GM12878 (cell line): ENCODE results near the gene ANK2. TPM values are rescaled to one million over a fixed set of nuclear protein-coding genes. Genes with fewer than 3 reads are reported as not detected.

Experiments
- ATAC-seq: fragments of 200-7000 bp; cut with Tn5 transposase; 3 replicates; pipeline ENCODE4 v1.9.1; 2020; ENCODE audit warnings: mild to moderate bottlenecking, moderate library complexity
- BruUV-seq: library from RNA; stranded (reverse); fragments of 400-500 nt; replicated peaks from 2 replicates; lab custom pipeline; 2021; lab: Mats Ljungman, UMichigan
- CTCF ChIA-PET: fragments of 300-600 bp; sonication (Branson Sonifier 250); formaldehyde crosslinking; extraction: SDS; loops from one replicate; lab custom pipeline; 2021; ENCODE audit warnings: inconsistent platforms; lab: Yijun Ruan, JAX
- POLR2A ChIA-PET: fragments of 350-600 bp; formaldehyde crosslinking; extraction: SDS; loops from one replicate; lab custom pipeline; 2021; ENCODE audit warnings: inconsistent platforms; lab: Charles Lee
- RAD21 ChIA-PET: fragments of 300-600 bp; sonication (Branson Sonifier 250); formaldehyde crosslinking; loops from one replicate; lab custom pipeline; 2023; ENCODE audit warnings: antibody characterized with exemption; ENCODE audit not compliant: unreplicated experiment; lab: Charles Lee
- SMC1A ChIA-PET: fragments of 300-600 bp; sonication (Branson Sonifier 250); formaldehyde crosslinking; loops from one replicate; lab custom pipeline; 2023; ENCODE audit not compliant: unreplicated experiment, uncharacterized antibody; lab: Charles Lee
- DNase-seq: peaks from one replicate; pipeline ENCODE4 v3.0.0-alpha.2; 2011; ENCODE audit warnings: low read depth, low spot score
- FAIRE-seq: peaks from 3 replicates; lab custom pipeline; 2011; peaks lifted over from hg19 to GRCh38; lab: Jason Lieb, UNC
- H2AFZ ChIP-seq: 2 replicates; pipeline ENCODE4 v1.6.0; 2011; ENCODE audit warnings: low read depth, low read length, control low read depth; ENCODE audit not compliant: control insufficient read depth
- H3K27ac ChIP-seq: 2 replicates; pipeline ENCODE4 v1.5.1; 2011; ENCODE audit warnings: control low read depth; ENCODE audit not compliant: control insufficient read depth, insufficient read depth
- H3K27me3 ChIP-seq, 2 experiments: replicated peaks in 1 of 2; 2 replicates each; pipeline versions ENCODE4 v1.6.0 to v1.6.1; 2011; ENCODE audit warnings: low read length in 1 of 2; ENCODE audit not compliant: control insufficient read depth in 2 of 2, insufficient read depth in 2 of 2
- H3K36me3 ChIP-seq, 2 experiments: 2 replicates each; pipeline ENCODE4 v1.5.1; 2011; ENCODE audit warnings: low read length in 1 of 2; ENCODE audit not compliant: control insufficient read depth in 2 of 2, insufficient read depth in 2 of 2
- H3K4me1 ChIP-seq: 2 replicates; pipeline ENCODE4 v1.6.1; 2011; ENCODE audit warnings: mild to moderate bottlenecking, low read length, moderate library complexity, mixed read lengths; ENCODE audit not compliant: control insufficient read depth, insufficient read depth
- H3K4me2 ChIP-seq: 2 replicates; pipeline ENCODE4 v1.6.0; 2011; ENCODE audit warnings: control low read depth; ENCODE audit not compliant: control insufficient read depth, insufficient read depth
- H3K4me3 ChIP-seq: fragments of 200-600 bp; sonication (generic); 2 replicates; pipeline ENCODE4 v1.5.1; 2016
- H3K79me2 ChIP-seq: 2 replicates; pipeline ENCODE4 v1.6.0; 2011; ENCODE audit warnings: low read length; ENCODE audit not compliant: control insufficient read depth, insufficient read depth
- H3K9ac ChIP-seq: 2 replicates; pipeline ENCODE4 v1.8.0; 2011; ENCODE audit warnings: low read length, control low read depth, mixed read lengths; ENCODE audit not compliant: control insufficient read depth, insufficient read depth
- H3K9me3 ChIP-seq: replicated peaks from 3 replicates; pipeline ENCODE4 v1.5.1; 2011; ENCODE audit warnings: mild to moderate bottlenecking, low read length; ENCODE audit not compliant: control insufficient read depth, insufficient read depth
- H4K20me1 ChIP-seq: 2 replicates; pipeline ENCODE4 v1.6.0; 2011; ENCODE audit not compliant: control insufficient read depth, insufficient read depth
- CBX3 ChIP-seq: fragments of 200-600 bp; sonication (generic); IDR thresholded peaks from 2 replicates; pipeline ENCODE4 v1.6.1; 2016; ENCODE audit warnings: low read depth, borderline replicate concordance
- EED ChIP-seq: sonication (generic); IDR thresholded peaks from 2 replicates; pipeline ENCODE4 v1.6.1; 2016; ENCODE audit warnings: antibody characterized with exemption, low read depth
- KAT2A ChIP-seq: conservative IDR thresholded peaks from 2 replicates; pipeline ENCODE4 v1.6.1; 2011; ENCODE audit warnings: low read depth, low read length; ENCODE audit not compliant: control insufficient read depth
- MEF2B ChIP-seq: fragments of 450-650 bp; IDR thresholded peaks from 2 replicates; pipeline ENCODE4 v1.6.1; 2018; ENCODE audit warnings: mild to moderate bottlenecking, moderate library complexity; ENCODE audit not compliant: partially characterized antibody, poor library complexity, severe bottlenecking
- NRF1 ChIP-seq: conservative IDR thresholded peaks from 2 replicates; pipeline ENCODE4 v1.6.1; 2011; ENCODE audit warnings: mild to moderate bottlenecking, low read depth, low read length, improper control_type of control experiment
- POLR2AphosphoS5 ChIP-seq: IDR thresholded peaks from 2 replicates; pipeline ENCODE4 v1.6.1; 2011; ENCODE audit warnings: mild to moderate bottlenecking, low read length, inconsistent platforms
- SUPT20H ChIP-seq: IDR thresholded peaks from 2 replicates; pipeline ENCODE4 v1.6.1; 2011; ENCODE audit warnings: low read depth, mild to moderate bottlenecking, low read length, moderate library complexity, borderline replicate concordance; ENCODE audit not compliant: control insufficient read depth
- ZSCAN29 ChIP-seq: fragments of 450-650 bp; IDR thresholded peaks from 2 replicates; pipeline ENCODE4 v1.6.1; 2017; ENCODE audit warnings: mild to moderate bottlenecking, moderate library complexity
- WGBS: methylation state at CpG from one replicate; pipeline ENCODE4 v1.1.6; 2016; ENCODE audit warnings: low lambda C conversion rate; ENCODE audit not compliant: insufficient replicate concordance, insufficient coverage; ENCODE audit errors: missing lambda C conversion rate; 5-methylcytosine and 5-hydroxymethylcytosine counted together
- in situ Hi-C: fragments of 300-500 bp; cut with MboI; formaldehyde crosslinking; loops from 9 replicates; pipeline ENCODE4 v1.14.3; 2018; ENCODE audit warnings: mixed read lengths
- intact Hi-C: fragments of 100-400 bp; cut with micrococcal nuclease; formaldehyde crosslinking; loops from one replicate; pipeline ENCODE4 v1.14.2; 2022; ENCODE audit not compliant: unreplicated experiment
- polyA plus RNA-seq, 11 experiments: library from polyadenylated mRNA; depleted of rRNA in 4 of 11; unstranded in 6 of 11; stranded (reverse) in 5 of 11; fragments of >200 nt; fragmentation: Nextera tagmentation in 4 of 11; fragmentation: Illumina TruSeq in 1 of 11; extraction: Ambion mirVana in 4 of 11; extraction: Trizol in 1 of 11; gene quantifications; 1 replicate in 1 of 11; 2 replicates in 10 of 11; pipeline versions ENCODE4 v1.2.1 to v1.2.3, GENCODE V29; 2011 to 2016; ENCODE audit warnings: inconsistent platforms in 2 of 11, missing spikeins in 2 of 11, low read depth in 1 of 11
- total RNA-seq, 4 experiments: library from RNA; depleted of rRNA in 3 of 4; stranded (reverse); fragments of >200 nt in 3 of 4; fragmentation: Illumina TruSeq in 1 of 4; extraction: Trizol in 1 of 4; gene quantifications; 2 replicates each; pipeline versions ENCODE4 v1.2.1 to v1.2.3, GENCODE V29; 2013 to 2021
- TF ChIP-seq, protein P1 (sequence below): fragments of 450-650 bp; IDR thresholded peaks from 2 replicates; pipeline ENCODE4 v1.6.1; 2018; ENCODE audit warnings: borderline replicate concordance, mild to moderate bottlenecking; ENCODE audit not compliant: partially characterized antibody
- TF ChIP-seq, protein P2 (sequence below): IDR thresholded peaks from 2 replicates; pipeline ENCODE4 v1.6.1; 2012; ENCODE audit warnings: low read depth, low read length, improper control_type of control experiment

ANK2 gene
- total and polyA plus RNA-seq, 10 of the 15 experiments (the other 5 are each of a cell fraction or from before 2014, with no cell fraction given) = 1.6 to 13.0 (median 4.1) TPM

DNA sequence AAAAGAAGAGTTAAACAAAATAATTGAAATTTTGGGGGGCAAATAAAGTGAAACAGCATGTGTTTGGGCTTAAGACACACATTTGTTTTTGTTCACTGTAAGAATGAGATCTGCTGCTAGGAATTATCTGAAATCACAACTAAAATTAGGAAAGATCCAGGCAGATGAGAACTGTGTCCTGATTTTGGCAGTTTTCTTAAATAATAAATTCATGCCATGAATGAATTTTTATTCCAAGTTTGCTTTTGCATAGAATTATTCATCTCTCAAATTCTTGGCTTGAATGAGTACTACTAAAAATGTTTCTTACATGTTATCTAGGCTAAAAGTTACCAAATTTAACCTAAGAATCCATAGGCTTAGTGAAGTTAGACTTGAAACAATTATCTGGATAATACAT lies 321.7 kb downstream of the ANK2 start:
- in situ Hi-C loops = no loop called here
- CTCF ChIA-PET = no interaction called here

DNA sequence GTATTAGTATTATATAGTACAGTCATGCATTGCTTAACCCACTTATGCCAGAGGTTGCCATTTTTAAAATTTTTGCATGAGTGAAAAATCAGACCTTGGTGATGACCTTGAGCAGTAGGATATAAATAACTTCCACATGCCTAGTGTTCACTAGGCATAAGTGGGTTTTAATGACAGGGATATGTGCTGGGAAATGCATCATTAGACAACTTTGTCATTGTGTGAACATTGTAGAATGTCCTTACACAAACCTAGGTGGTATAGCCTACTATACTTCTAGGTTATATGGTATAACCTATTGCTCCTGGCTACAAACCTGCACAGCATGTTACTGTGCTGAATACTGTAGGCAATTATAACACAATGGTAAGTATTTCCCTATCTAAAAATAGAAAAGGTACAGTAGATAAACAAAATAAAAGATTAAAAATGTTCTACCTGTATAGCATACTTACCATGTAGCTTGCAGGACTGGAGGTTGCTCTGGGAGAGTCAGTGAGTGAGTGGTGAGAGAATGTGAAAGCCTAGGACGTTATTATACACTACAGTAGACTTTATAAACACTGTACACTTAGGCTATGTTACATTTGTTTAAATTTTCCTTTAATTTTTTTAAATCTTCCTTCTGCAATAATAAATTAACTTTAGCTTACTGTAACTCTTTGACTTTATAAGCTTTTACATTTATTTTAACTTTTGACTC lies 326.7 kb downstream of the ANK2 start:
- POLR2A ChIA-PET = interaction anchor here (0.6 to 0.7 kb wide), 5 partner anchors 19 to 302 kb away, joined by 3 to 7 read pairs (median 6); no protein-coding TSS in a partner anchor
- SMC1A ChIA-PET = interaction anchor here (1.0 kb wide), 1 partner anchor 14 kb away, joined by 4 read pairs; no protein-coding TSS in a partner anchor
- 31% methylated on average over 1 of the region's 1 CpG for WGBS
- ATAC-seq (no peak), DNase-seq (no peak), FAIRE-seq (no peak)
- Histone ChIP-seq H3K4me3 (no peak overlapping the region), H2AFZ (no peak overlapping the region), H3K27ac (no peak overlapping the region), H3K4me2 (no peak overlapping the region), H3K9me3 (no peaks in the 10 kb centered on the region), H3K9ac (no peak overlapping the region), H3K27me3 (no peaks in the 10 kb centered on the region), H4K20me1 (no peaks in the 10 kb centered on the region), H3K79me2 (no peaks in the 10 kb centered on the region), H3K4me1 (no peaks in the 10 kb centered on the region), H3K36me3 (no peaks in the 10 kb centered on the region)
- in situ Hi-C loops (loop anchor here (25.0 kb wide), 1 partner anchor 1311 kb away; no protein-coding TSS in a partner anchor), intact Hi-C loops (no loop called here)
- RAD21 ChIA-PET = interaction anchor here (0.7 kb wide), 1 partner anchor 22 kb away, joined by 4 read pairs; no protein-coding TSS in a partner anchor
- CTCF ChIA-PET = no interaction called here
- no TSS peak for BruUV-seq
- TF ChIP-seq KAT2A = no peak
- TF ChIP-seq, protein P1, sequence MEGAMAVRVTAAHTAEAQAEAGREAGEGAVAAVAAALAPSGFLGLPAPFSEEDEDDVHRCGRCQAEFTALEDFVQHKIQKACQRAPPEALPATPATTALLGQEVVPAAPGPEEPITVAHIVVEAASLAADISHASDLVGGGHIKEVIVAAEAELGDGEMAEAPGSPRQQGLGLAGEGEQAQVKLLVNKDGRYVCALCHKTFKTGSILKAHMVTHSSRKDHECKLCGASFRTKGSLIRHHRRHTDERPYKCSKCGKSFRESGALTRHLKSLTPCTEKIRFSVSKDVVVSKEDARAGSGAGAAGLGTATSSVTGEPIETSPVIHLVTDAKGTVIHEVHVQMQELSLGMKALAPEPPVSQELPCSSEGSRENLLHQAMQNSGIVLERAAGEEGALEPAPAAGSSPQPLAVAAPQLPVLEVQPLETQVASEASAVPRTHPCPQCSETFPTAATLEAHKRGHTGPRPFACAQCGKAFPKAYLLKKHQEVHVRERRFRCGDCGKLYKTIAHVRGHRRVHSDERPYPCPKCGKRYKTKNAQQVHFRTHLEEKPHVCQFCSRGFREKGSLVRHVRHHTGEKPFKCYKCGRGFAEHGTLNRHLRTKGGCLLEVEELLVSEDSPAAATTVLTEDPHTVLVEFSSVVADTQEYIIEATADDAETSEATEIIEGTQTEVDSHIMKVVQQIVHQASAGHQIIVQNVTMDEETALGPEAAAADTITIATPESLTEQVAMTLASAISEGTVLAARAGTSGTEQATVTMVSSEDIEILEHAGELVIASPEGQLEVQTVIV = no peak
- TF ChIP-seq, protein P2, sequence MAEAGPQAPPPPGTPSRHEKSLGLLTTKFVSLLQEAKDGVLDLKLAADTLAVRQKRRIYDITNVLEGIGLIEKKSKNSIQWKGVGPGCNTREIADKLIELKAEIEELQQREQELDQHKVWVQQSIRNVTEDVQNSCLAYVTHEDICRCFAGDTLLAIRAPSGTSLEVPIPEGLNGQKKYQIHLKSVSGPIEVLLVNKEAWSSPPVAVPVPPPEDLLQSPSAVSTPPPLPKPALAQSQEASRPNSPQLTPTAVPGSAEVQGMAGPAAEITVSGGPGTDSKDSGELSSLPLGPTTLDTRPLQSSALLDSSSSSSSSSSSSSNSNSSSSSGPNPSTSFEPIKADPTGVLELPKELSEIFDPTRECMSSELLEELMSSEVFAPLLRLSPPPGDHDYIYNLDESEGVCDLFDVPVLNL = no peak
- TF ChIP-seq MEF2B = no peak
- no peak for TF ChIP-seq CBX3
- TF ChIP-seq NRF1 = no peak
- no peak for TF ChIP-seq EED
- no peak for TF ChIP-seq ZSCAN29
- TF ChIP-seq POLR2AphosphoS5 = no peak
- no peak for TF ChIP-seq SUPT20H

More for the DNA sequence above, 321.7 kb downstream of the ANK2 start:
- no peak overlapping the region for H2AFZ ChIP-seq
- ChIA-PET SMC1A (interaction anchor here (1.3 to 2.0 kb wide), 2 partner anchors 13 to 15 kb away, joined by 3 to 6 read pairs; no protein-coding TSS in a partner anchor), POLR2A (no interaction called here), RAD21 (interaction anchor here (1.7 kb wide), 1 partner anchor 17 kb away, joined by 3 read pairs; no protein-coding TSS in a partner anchor)
- no peak for TF ChIP-seq KAT2A
- no peak overlapping the region for H3K27ac ChIP-seq
- no peaks in the 10 kb centered on the region for H4K20me1 ChIP-seq
- FAIRE-seq (no peak), DNase-seq (no peak), ATAC-seq (no peak)
- H3K4me2 ChIP-seq = no peak overlapping the region
- no peak overlapping the region for H3K4me3 ChIP-seq
- no peaks in the 10 kb centered on the region for H3K79me2 ChIP-seq
- BruUV-seq = no TSS peak
- H3K36me3 ChIP-seq = no peaks in the 10 kb centered on the region
- no peaks in the 10 kb centered on the region for H3K9me3 ChIP-seq
- intact Hi-C loops = no loop called here
- no peaks in the 10 kb centered on the region for H3K27me3 ChIP-seq
- no peaks in the 10 kb centered on the region for H3K4me1 ChIP-seq
- no peak overlapping the region for H3K9ac ChIP-seq
